HEK293T (cell line): ENCODE measurements around the gene KCNE2.

Experiments used
- CTCF ChIA-PET: fragments of 350-600 bp; formaldehyde crosslinking; extraction: SDS; loops from one replicate; lab custom pipeline; 2021; ENCODE audit warnings: antibody characterized with exemption, inconsistent platforms; lab: Yijun Ruan, JAX
- POLR2A ChIA-PET: fragments of 350-600 bp; formaldehyde crosslinking; extraction: SDS; loops from one replicate; lab custom pipeline; 2020; ENCODE audit warnings: antibody characterized with exemption, inconsistent platforms; lab: Yijun Ruan, JAX
- DNase-seq: peaks from one replicate; pipeline ENCODE4 v3.0.0; 2012; ENCODE audit warnings: mixed read lengths; ENCODE audit errors: extremely low spot score
- ARNT ChIP-seq: fragments of 450-650 bp; IDR thresholded peaks from 2 replicates; pipeline ENCODE4 v1.6.1; 2017; ENCODE audit warnings: mild to moderate bottlenecking
- BHLHE40 ChIP-seq: fragments of 450-650 bp; IDR thresholded peaks from 2 replicates; pipeline ENCODE4 v1.6.1; 2016; ENCODE audit warnings: mild to moderate bottlenecking, moderate library complexity, borderline replicate concordance
- CTBP1 ChIP-seq: fragments of 450-650 bp; IDR thresholded peaks from 2 replicates; pipeline ENCODE4 v1.6.1; 2016; ENCODE audit warnings: borderline replicate concordance
- ELF4 ChIP-seq: fragments of 450-650 bp; IDR thresholded peaks from 2 replicates; pipeline ENCODE4 v1.6.1; 2017; ENCODE audit warnings: antibody characterized with exemption
- FOXA1 ChIP-seq: fragments of 450-650 bp; IDR thresholded peaks from 2 replicates; pipeline ENCODE4 v1.6.1; 2016; ENCODE audit warnings: mild to moderate bottlenecking
- FOXK2 ChIP-seq: fragments of 450-650 bp; IDR thresholded peaks from 2 replicates; pipeline ENCODE4 v1.6.1; 2016; ENCODE audit warnings: mild to moderate bottlenecking
- FOXM1 ChIP-seq: fragments of 450-650 bp; IDR thresholded peaks from 2 replicates; pipeline ENCODE4 v1.6.1; 2017; ENCODE audit warnings: mild to moderate bottlenecking, borderline replicate concordance
- HDGF ChIP-seq: fragments of 450-650 bp; IDR thresholded peaks from 2 replicates; pipeline ENCODE4 v1.6.1; 2017; ENCODE audit warnings: antibody characterized with exemption, borderline replicate concordance
- L3MBTL2 ChIP-seq: fragments of 450-650 bp; conservative IDR thresholded peaks from 2 replicates; pipeline ENCODE4 v1.6.1; 2016; ENCODE audit warnings: mild to moderate bottlenecking
- LEF1 ChIP-seq: fragments of 450-650 bp; IDR thresholded peaks from 2 replicates; pipeline ENCODE4 v1.6.1; 2017; ENCODE audit warnings: mild to moderate bottlenecking, borderline replicate concordance
- NFRKB ChIP-seq: fragments of 450-650 bp; IDR thresholded peaks from 2 replicates; pipeline ENCODE4 v1.6.1; 2016; ENCODE audit warnings: mild to moderate bottlenecking, moderate library complexity
- PKNOX1 ChIP-seq: fragments of 450-650 bp; IDR thresholded peaks from 2 replicates; pipeline ENCODE4 v1.6.1; 2016
- SP1 ChIP-seq: fragments of 450-650 bp; IDR thresholded peaks from 2 replicates; pipeline ENCODE4 v1.6.1; 2017
- SUZ12 ChIP-seq: fragments of 450-650 bp; IDR thresholded peaks from 2 replicates; pipeline ENCODE4 v1.6.1; 2016; ENCODE audit warnings: mild to moderate bottlenecking
- TARDBP ChIP-seq: fragments of 450-650 bp; IDR thresholded peaks from 2 replicates; pipeline ENCODE4 v1.6.1; 2016
- ZNF384 ChIP-seq: fragments of 450-650 bp; IDR thresholded peaks from 2 replicates; pipeline ENCODE4 v1.6.1; 2016

The KCNE2 gene

GRCh38 chr21:34363733-34364132 lies at the start of gene KCNE2:
KCNE2 (plus strand) TSS chr21:34364006; CDS start chr21:34370479, 6,473 bp downstream.
- ChIA-PET CTCF (interaction anchor here (0.6 kb wide), 1 partner anchor 9 kb away, joined by 4 read pairs; no protein-coding TSS in a partner anchor), POLR2A (no interaction called here)
- TF ChIP-seq TARDBP (no peak), PKNOX1 (no peak), BHLHE40 (no peak), ZNF384 (no peak), FOXA1 (no peak), FOXK2 (no peak), SP1 (no peak), NFRKB (no peak), SUZ12 (no peak), CTBP1 (no peak), LEF1 (no peak), HDGF (no peak), ELF4 (no peak), FOXM1 (no peak), L3MBTL2 (no peak), ARNT (no peak)
- DNase-seq, result no peak

- ChIA-PET POLR2A (no interaction called here), CTCF (no interaction called here)
- DNase-seq, result no peak
- TF ChIP-seq PKNOX1 (no peak), SUZ12 (no peak), ZNF384 (no peak), SP1 (no peak), TARDBP (no peak), FOXK2 (no peak), L3MBTL2 (no peak), ELF4 (no peak), HDGF (no peak), BHLHE40 (no peak), FOXM1 (no peak), CTBP1 (no peak), LEF1 (no peak), NFRKB (no peak), FOXA1 (no peak)
Observed at GRCh38 chr21:34319585-34319984, 44.2 kb upstream of the KCNE2 start.

GRCh38 chr21:34320011-34320410 lies 43.8 kb upstream of the KCNE2 start:
- TF ChIP-seq FOXK2 (no peak), SP1 (no peak), SUZ12 (no peak), HDGF (no peak), LEF1 (no peak), ZNF384 (no peak), ARNT (no peak), L3MBTL2 (no peak), FOXA1 (no peak), CTBP1 (no peak), NFRKB (no peak), ELF4 (no peak), FOXM1 (no peak), BHLHE40 (no peak), PKNOX1 (no peak), TARDBP (no peak)
- no peak for DNase-seq
- POLR2A ChIA-PET, result no interaction called here
- CTCF ChIA-PET, result no interaction called here

GRCh38 chr21:34330055-34330454 lies 33.8 kb upstream of the KCNE2 start:
- TF ChIP-seq ZNF384, result no peak
- TF ChIP-seq NFRKB, result no peak
- no peak for TF ChIP-seq TARDBP
- no peak for TF ChIP-seq SUZ12
- no peak for TF ChIP-seq ARNT
- no peak for TF ChIP-seq BHLHE40
- no peak for TF ChIP-seq FOXK2
- TF ChIP-seq SP1, result no peak
- no peak for TF ChIP-seq ELF4
- no peak for TF ChIP-seq FOXM1
- TF ChIP-seq PKNOX1, result no peak
- no peak for TF ChIP-seq L3MBTL2
- TF ChIP-seq FOXA1, result no peak
- no peak for TF ChIP-seq LEF1
- POLR2A ChIA-PET, result no interaction called here
- CTCF ChIA-PET, result no interaction called here
- no peak for DNase-seq

- no peak for DNase-seq
- POLR2A ChIA-PET, result no interaction called here
- CTCF ChIA-PET, result no interaction called here
- TF ChIP-seq ARNT (no peak), TARDBP (no peak), LEF1 (no peak), NFRKB (no peak), SP1 (no peak), SUZ12 (no peak)
Observed at GRCh38 chr21:34331726-34332125, 32.1 kb upstream of the KCNE2 start.

- ChIA-PET POLR2A (no interaction called here), CTCF (no interaction called here)
- TF ChIP-seq HDGF (no peak), FOXA1 (no peak), FOXK2 (no peak), BHLHE40 (no peak), PKNOX1 (no peak), ZNF384 (no peak), SUZ12 (no peak), TARDBP (no peak), NFRKB (no peak), ARNT (no peak), SP1 (no peak)
- no peak for DNase-seq
Observed at GRCh38 chr21:34332347-34332746, 31.5 kb upstream of the KCNE2 start.
